ENCODE results near the gene CYP1A2.
"Not testable (repeated sequence)": the region's sequence is repeated elsewhere in the genome, so short reads cannot be mapped to it uniquely, and the experiment has no call there.

Gene CYP1A2

GRCh38 chr15:74748322-74748946 lies at the start of gene CYP1A2:
CYP1A2 (plus strand) TSS chr15:74748845; CDS start chr15:74749739, 894 bp downstream.
- DNase-seq (ENCODE audit: low spot score): no peak

- DNase-seq (ENCODE audit: low spot score): no peak
Measured at GRCh38 chr15:74709011-74709410, 39.6 kb upstream of the CYP1A2 start.

- no peak for DNase-seq (ENCODE audit: low spot score)
Measured at GRCh38 chr15:74709892-74710291, 38.8 kb upstream of the CYP1A2 start.

GRCh38 chr15:74710319-74711094 lies 38.1 kb upstream of the CYP1A2 start:
- no peak for DNase-seq (ENCODE audit: low spot score)

- no peak for DNase-seq (ENCODE audit: low spot score)
Measured at GRCh38 chr15:74712311-74712710, 36.3 kb upstream of the CYP1A2 start.

- DNase-seq (ENCODE audit: low spot score): no peak
Measured at GRCh38 chr15:74716651-74717050, 32.0 kb upstream of the CYP1A2 start.

- DNase-seq (ENCODE audit: low spot score): no peak
Measured at GRCh38 chr15:74722591-74722990, 26.1 kb upstream of the CYP1A2 start.

GRCh38 chr15:74723187-74723586 lies 25.5 kb upstream of the CYP1A2 start:
- DNase-seq (ENCODE audit: low spot score): no peak

GRCh38 chr15:74723754-74724334 lies 24.8 kb upstream of the CYP1A2 start:
- peak; percentile 22 for DNase-seq (ENCODE audit: low spot score)

- DNase-seq (ENCODE audit: low spot score): no peak
Measured at GRCh38 chr15:74724570-74725224, 23.9 kb upstream of the CYP1A2 start.

- DNase-seq (ENCODE audit: low spot score): peak; percentile 15
Measured at GRCh38 chr15:74725225-74725774, 23.3 kb upstream of the CYP1A2 start, which contains the start of gene CYP1A1. CYP1A1 (minus strand) TSS chr15:74725528; CDS start chr15:74723097, 2,431 bp downstream.

GRCh38 chr15:74725845-74726773 lies 22.5 kb upstream of the CYP1A2 start:
- DNase-seq (ENCODE audit: low spot score): peak; percentile 22

GRCh38 chr15:74726774-74727164 lies 21.9 kb upstream of the CYP1A2 start:
- DNase-seq (ENCODE audit: low spot score): no peak

GRCh38 chr15:74727727-74728126 lies 20.9 kb upstream of the CYP1A2 start:
- no peak for DNase-seq (ENCODE audit: low spot score)

- not testable (repeated sequence) for DNase-seq (ENCODE audit: low spot score)
Measured at GRCh38 chr15:74728699-74729098, 19.9 kb upstream of the CYP1A2 start.

- not testable (repeated sequence) for DNase-seq (ENCODE audit: low spot score)
Measured at GRCh38 chr15:74729372-74729771, 19.3 kb upstream of the CYP1A2 start.

- no peak for DNase-seq (ENCODE audit: low spot score)
Measured at GRCh38 chr15:74730619-74731316, 17.9 kb upstream of the CYP1A2 start.

GRCh38 chr15:74732846-74733245 lies 15.8 kb upstream of the CYP1A2 start:
- DNase-seq (ENCODE audit: low spot score): no peak

- no peak for DNase-seq (ENCODE audit: low spot score)
Measured at GRCh38 chr15:74733269-74733668, 15.4 kb upstream of the CYP1A2 start.

- no peak for DNase-seq (ENCODE audit: low spot score)
Measured at GRCh38 chr15:74735305-74735704, 13.3 kb upstream of the CYP1A2 start.
